HG02884 (cell line): ENCODE results near the gene TFG.

Experiments used
- ATAC-seq: cut with Tn5 transposase; IDR thresholded peaks from one replicate; pipeline ENCODE4 v1.9.1; 2021; ENCODE audit warnings: mild to moderate bottlenecking, moderate library complexity; ENCODE audit not compliant: unreplicated experiment

TFG gene

GRCh38 chr3:100753846-100754245 is 44.6 kb downstream of the TFG start:
- no peak for ATAC-seq

- no peak for ATAC-seq
Observed at GRCh38 chr3:100754563-100755334, 45.5 kb downstream of the TFG start.

- no peak for ATAC-seq
Observed at GRCh38 chr3:100756441-100756840, 47.1 kb downstream of the TFG start.

- ATAC-seq, result no peak
Observed at GRCh38 chr3:100759159-100759558, 49.9 kb downstream of the TFG start.

GRCh38 chr3:100759950-100760349 is 50.7 kb downstream of the TFG start:
- ATAC-seq, result no peak

GRCh38 chr3:100760377-100760776 is 51.1 kb downstream of the TFG start:
- ATAC-seq, result no peak

GRCh38 chr3:100761211-100761942 is 52.1 kb downstream of the TFG start:
- peak; percentile 76 for ATAC-seq

GRCh38 chr3:100761951-100762350 is 52.7 kb downstream of the TFG start:
- no peak for ATAC-seq

GRCh38 chr3:100765437-100765975 is 56.2 kb downstream of the TFG start:
- no peak for ATAC-seq

- no peak for ATAC-seq
Observed at GRCh38 chr3:100766069-100766468, 56.8 kb downstream of the TFG start.

GRCh38 chr3:100769693-100770092 is 60.4 kb downstream of the TFG start:
- no peak for ATAC-seq

- no peak for ATAC-seq
Observed at GRCh38 chr3:100775226-100775625, 65.9 kb downstream of the TFG start.

- ATAC-seq, result no peak
Observed at GRCh38 chr3:100775669-100776068, 66.4 kb downstream of the TFG start.

- ATAC-seq, result no peak
Observed at GRCh38 chr3:100776097-100776729, 66.9 kb downstream of the TFG start.

- ATAC-seq, result no peak
Observed at GRCh38 chr3:100776746-100777145, 67.5 kb downstream of the TFG start.

- no peak for ATAC-seq
Observed at GRCh38 chr3:100777271-100777670, 68.0 kb downstream of the TFG start.

- ATAC-seq, result no peak
Observed at GRCh38 chr3:100779480-100779879, 70.2 kb downstream of the TFG start.

GRCh38 chr3:100780071-100780622 is 70.9 kb downstream of the TFG start:
- ATAC-seq, result no peak

GRCh38 chr3:100781301-100781700 is 72.0 kb downstream of the TFG start:
- ATAC-seq, result no peak

- no peak for ATAC-seq
Observed at GRCh38 chr3:100782348-100782747, 73.1 kb downstream of the TFG start.

- ATAC-seq, result no peak
Observed at GRCh38 chr3:100782906-100783305, 73.6 kb downstream of the TFG start.
